ENCODE measurements around the gene UFD1. TPM values are rescaled to one million over a fixed set of nuclear protein-coding genes. Genes with fewer than 3 reads are reported as not detected.

UFD1 gene
- total RNA-seq, 2 donors from 2014 or later: 76.3 to 79.2 TPM

- H3K36me3 Mint-ChIP-seq (ENCODE audit: low read depth): no peaks in the 10 kb centered on the region
- H3K4me1 Mint-ChIP-seq: peaks cover 59% of the 10 kb centered on the region
- DNase-seq (no peak), ATAC-seq (peak; percentile 91)
- peak overlapping the region; percentile 68 for H3K4me3 Mint-ChIP-seq
- H3K9me3 ChIP-seq (ENCODE audit: control insufficient read depth, low read length, poor library complexity, severe bottlenecking): no peaks in the 10 kb centered on the region
- H3K27me3 Mint-ChIP-seq: no peaks in the 10 kb centered on the region
- peak overlapping the region; percentile 96 for H3K27ac Mint-ChIP-seq
These were observed 59.4 kb downstream of the UFD1 start for GRCh38 chr22:19419464-19420178.

DNA sequence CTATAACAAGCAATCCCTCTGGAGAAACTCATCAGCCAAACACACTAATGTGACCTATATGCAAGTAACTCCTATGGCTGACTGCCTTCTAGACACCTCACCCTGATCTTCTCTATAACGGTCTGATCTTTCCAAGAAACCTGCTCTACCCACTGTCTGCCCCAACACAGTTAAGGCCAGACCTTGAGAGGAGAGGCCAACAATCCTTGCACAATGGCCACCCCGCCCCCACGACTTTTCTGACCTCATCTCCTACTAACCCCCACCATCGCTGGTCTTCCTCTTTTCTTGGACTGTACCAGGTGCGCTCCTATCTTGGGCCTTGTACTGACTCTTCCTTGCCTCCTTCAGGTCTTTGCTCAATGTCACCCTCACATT is 59.9 kb downstream of the UFD1 start:
- Mint-ChIP-seq H3K27me3 (no peaks in the 10 kb centered on the region), H3K36me3 (ENCODE audit: low read depth) (no peaks in the 10 kb centered on the region), H3K4me3 (peak overlapping the region; percentile 68), H3K4me1 (peaks cover 58% of the 10 kb centered on the region), H3K27ac (peak overlapping the region; percentile 96)
- no peak for ATAC-seq
- H3K9me3 ChIP-seq (ENCODE audit: control insufficient read depth, low read length, poor library complexity, severe bottlenecking): no peaks in the 10 kb centered on the region
- DNase-seq: no peak

- ATAC-seq: no peak
- DNase-seq: no peak
- no peak overlapping the region for H3K27ac Mint-ChIP-seq
- peaks cover 20% of the 10 kb centered on the region for H3K4me1 Mint-ChIP-seq
- H3K36me3 Mint-ChIP-seq (ENCODE audit: low read depth): no peaks in the 10 kb centered on the region
- H3K4me3 Mint-ChIP-seq: peak overlapping the region; percentile 57
- no peaks in the 10 kb centered on the region for H3K27me3 Mint-ChIP-seq
- H3K9me3 ChIP-seq (ENCODE audit: control insufficient read depth, low read length, poor library complexity, severe bottlenecking): no peaks in the 10 kb centered on the region
These were observed 66.1 kb downstream of the UFD1 start for GRCh38 chr22:19412923-19413322.

GRCh38 chr22:19412478-19412877 is 66.5 kb downstream of the UFD1 start:
- no peak for ATAC-seq
- no peak overlapping the region for H3K27ac Mint-ChIP-seq
- no peaks in the 10 kb centered on the region for H3K36me3 Mint-ChIP-seq (ENCODE audit: low read depth)

GRCh38 chr22:19411690-19412045 is 67.3 kb downstream of the UFD1 start:
- H3K36me3 Mint-ChIP-seq (ENCODE audit: low read depth): no peaks in the 10 kb centered on the region
- H3K4me3 Mint-ChIP-seq: no peak overlapping the region
- DNase-seq: no peak
- H3K27ac Mint-ChIP-seq: no peak overlapping the region
- no peak for ATAC-seq
- no peaks in the 10 kb centered on the region for H3K27me3 Mint-ChIP-seq
- H3K4me1 Mint-ChIP-seq: peaks cover 15% of the 10 kb centered on the region
- H3K9me3 ChIP-seq (ENCODE audit: control insufficient read depth, low read length, poor library complexity, severe bottlenecking): no peaks in the 10 kb centered on the region

More at GRCh38 chr22:19412478-19412877, 66.5 kb downstream of the UFD1 start:
- Mint-ChIP-seq H3K4me1 (peaks cover 18% of the 10 kb centered on the region), H3K27me3 (no peaks in the 10 kb centered on the region), H3K4me3 (no peak overlapping the region)
- DNase-seq: no peak
- H3K9me3 ChIP-seq (ENCODE audit: control insufficient read depth, low read length, poor library complexity, severe bottlenecking): no peaks in the 10 kb centered on the region

DNA sequence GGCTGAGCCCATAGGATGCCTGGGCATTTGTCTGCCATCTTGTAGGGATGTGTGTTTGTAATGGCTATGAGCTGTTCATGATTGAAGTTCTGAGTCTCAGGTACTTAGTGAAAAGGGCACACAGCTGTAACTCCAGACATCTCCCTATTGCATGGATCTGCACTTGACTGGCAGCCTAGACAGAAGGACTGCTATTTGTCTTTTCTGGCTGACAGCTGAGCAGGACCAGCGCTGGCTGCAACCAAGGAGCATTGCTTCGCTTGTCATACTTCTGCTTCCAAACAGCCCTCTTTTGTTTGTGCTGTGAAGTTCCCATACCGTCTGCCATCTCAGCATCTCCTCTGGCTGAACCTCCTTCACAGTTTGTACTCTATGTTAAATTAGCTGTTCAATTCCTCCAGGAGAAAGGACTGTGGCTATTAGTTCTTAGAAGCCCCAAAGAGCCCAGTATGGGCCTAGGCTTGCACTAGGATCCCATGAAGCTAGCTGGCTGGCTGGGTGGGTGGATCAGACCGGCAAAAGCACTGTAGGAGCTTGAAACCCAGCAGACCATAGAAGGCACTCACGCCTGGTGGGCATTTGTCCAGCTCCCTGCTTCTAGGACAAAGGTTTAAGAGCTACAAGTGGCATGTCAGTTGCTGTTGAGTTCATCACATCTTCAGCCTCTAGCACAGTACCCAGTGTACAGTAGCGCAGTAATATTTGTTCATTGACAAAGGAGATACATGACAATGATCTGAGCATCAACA is 67.9 kb downstream of the UFD1 start:
- no peaks in the 10 kb centered on the region for H3K36me3 Mint-ChIP-seq (ENCODE audit: low read depth)
- no peak overlapping the region for H3K4me3 Mint-ChIP-seq
- ATAC-seq (no peak), DNase-seq (no peak)
- H3K27me3 Mint-ChIP-seq: no peaks in the 10 kb centered on the region
- no peak overlapping the region for H3K27ac Mint-ChIP-seq
- peaks cover 15% of the 10 kb centered on the region for H3K4me1 Mint-ChIP-seq
- no peaks in the 10 kb centered on the region for H3K9me3 ChIP-seq (ENCODE audit: control insufficient read depth, low read length, poor library complexity, severe bottlenecking)

DNA sequence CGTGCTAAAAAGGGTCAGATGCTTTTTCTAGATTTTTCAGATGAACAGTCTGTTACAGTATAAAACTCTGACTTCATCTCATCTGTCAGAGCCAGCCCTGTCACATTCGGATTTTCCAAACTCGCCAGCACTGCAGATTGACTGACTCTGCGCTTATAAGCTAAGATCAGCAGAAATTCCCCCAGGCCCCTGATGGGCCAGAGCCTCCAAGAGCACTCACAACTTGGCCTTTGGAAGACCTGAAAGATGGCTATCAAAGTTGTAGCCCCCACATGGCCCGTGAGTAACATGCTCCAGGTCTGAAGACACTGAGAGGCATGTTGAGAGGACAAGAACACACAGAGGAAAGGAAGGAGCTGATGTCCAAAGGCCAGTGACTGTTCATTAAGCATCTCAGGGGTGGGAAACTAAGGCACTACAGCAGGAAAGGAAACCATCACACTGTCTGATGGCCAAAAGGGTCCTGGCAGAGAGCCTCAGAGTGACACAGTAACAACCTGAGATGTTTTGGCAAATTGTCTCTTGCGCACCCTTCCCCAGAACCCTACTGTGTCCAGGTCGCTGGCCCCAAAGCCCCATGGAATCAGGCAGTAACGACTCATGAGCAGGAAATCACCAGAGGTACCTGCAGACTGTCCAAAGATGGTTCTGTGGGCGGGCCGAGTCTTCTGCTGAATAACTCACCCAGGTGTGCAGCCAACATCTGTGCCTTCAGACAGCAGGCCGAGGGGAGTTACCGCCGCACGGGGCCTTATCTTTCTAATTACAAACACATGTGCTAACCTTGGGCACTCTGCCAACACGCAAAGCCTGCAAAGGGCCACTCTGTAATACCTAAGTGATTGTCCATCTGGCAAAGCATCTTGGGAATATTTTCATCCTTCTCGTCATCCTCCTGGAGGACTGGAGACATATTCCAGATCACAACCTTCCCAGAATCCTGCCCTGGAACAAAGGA is 71.1 kb downstream of the UFD1 start:
- no peaks in the 10 kb centered on the region for H3K9me3 ChIP-seq (ENCODE audit: control insufficient read depth, low read length, poor library complexity, severe bottlenecking)
- Mint-ChIP-seq H3K4me1 (peaks cover 12% of the 10 kb centered on the region), H3K27me3 (no peaks in the 10 kb centered on the region), H3K4me3 (no peak overlapping the region), H3K27ac (no peak overlapping the region), H3K36me3 (ENCODE audit: low read depth) (peaks cover 5% of the 10 kb centered on the region)
- no peak for DNase-seq
- ATAC-seq: no peak

DNA sequence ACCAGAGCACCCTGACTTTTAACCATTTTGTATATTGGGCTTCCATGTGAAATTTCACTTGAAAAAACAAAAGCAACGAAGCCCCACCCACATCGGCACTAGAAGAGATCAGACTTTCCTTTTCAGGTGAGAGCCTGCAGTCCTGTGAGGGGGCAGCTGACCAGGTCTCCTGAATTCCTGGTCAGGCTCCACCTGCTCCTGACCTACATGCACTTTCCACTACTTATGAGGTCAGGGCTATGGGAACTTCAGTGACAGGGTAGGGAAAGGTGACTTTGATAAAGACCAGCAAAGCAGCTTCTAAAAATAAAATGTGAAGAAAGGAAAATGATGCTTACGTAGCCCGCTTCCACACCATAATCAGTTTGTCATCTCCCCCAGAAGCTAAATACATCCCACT is 72.1 kb downstream of the UFD1 start:
- Mint-ChIP-seq H3K4me3 (no peak overlapping the region), H3K27me3 (no peaks in the 10 kb centered on the region), H3K4me1 (peaks cover 10% of the 10 kb centered on the region), H3K36me3 (ENCODE audit: low read depth) (peaks cover 7% of the 10 kb centered on the region), H3K27ac (no peak overlapping the region)
- ATAC-seq (no peak), DNase-seq (no peak)
- no peaks in the 10 kb centered on the region for H3K9me3 ChIP-seq (ENCODE audit: control insufficient read depth, low read length, poor library complexity, severe bottlenecking)

DNA sequence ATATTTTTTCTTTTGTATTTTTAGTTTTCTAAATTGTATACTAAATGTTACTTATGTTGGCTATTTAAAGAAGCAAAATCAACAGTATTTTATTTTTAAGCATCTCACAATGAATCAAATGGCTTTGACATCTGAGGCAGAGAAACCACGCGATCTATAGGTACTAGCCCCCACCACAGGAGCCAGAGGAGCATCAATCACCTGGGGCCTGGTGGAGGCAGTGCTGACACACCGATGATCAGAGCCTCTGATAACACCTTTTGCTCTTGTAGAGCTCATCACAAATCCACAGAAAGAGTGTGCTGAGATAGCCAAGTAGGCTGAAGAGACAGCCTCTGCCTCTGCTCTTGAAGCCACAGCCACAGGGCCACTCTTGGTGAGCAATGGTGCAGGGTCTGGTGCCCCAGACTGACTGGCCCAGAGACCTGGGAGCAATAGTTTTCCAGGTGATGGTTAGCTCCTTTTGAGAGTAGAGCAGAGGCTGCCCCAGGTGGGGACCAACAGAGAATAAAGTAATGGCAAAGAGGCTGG is 72.6 kb downstream of the UFD1 start:
- H3K4me1 Mint-ChIP-seq: peaks cover 13% of the 10 kb centered on the region
- no peak overlapping the region for H3K4me3 Mint-ChIP-seq
- H3K27ac Mint-ChIP-seq: no peak overlapping the region
- H3K27me3 Mint-ChIP-seq: no peaks in the 10 kb centered on the region
- DNase-seq (no peak), ATAC-seq (no peak)
- no peaks in the 10 kb centered on the region for H3K9me3 ChIP-seq (ENCODE audit: control insufficient read depth, low read length, poor library complexity, severe bottlenecking)
- H3K36me3 Mint-ChIP-seq (ENCODE audit: low read depth): peaks cover 9% of the 10 kb centered on the region

DNA sequence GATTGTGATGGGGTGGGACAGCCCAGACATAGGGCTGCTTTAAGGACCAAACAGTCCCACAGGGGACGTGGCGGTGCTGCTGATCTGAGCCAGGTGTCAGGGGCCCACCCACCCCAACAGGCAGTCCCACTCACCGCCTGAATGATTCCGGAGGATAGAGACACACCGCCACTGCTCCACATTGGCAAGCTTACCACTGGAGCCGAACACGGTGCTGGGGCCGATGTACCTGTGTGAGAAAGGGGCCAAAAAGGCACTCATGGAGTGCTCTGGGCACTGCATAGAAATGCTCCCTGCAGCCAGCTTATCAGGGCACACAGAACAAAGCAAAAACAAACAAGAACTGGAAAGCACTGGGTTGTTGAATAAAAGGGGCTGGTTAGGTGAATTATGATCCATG is 73.3 kb downstream of the UFD1 start:
- peaks cover 15% of the 10 kb centered on the region for H3K36me3 Mint-ChIP-seq (ENCODE audit: low read depth)
- H3K27me3 Mint-ChIP-seq: no peaks in the 10 kb centered on the region
- peak overlapping the region; percentile 49 for H3K27ac Mint-ChIP-seq
- no peak overlapping the region for H3K4me3 Mint-ChIP-seq
- peaks cover 20% of the 10 kb centered on the region for H3K4me1 Mint-ChIP-seq
- ATAC-seq (no peak), DNase-seq (no peak)
- no peaks in the 10 kb centered on the region for H3K9me3 ChIP-seq (ENCODE audit: control insufficient read depth, low read length, poor library complexity, severe bottlenecking)

- H3K27ac Mint-ChIP-seq: no peak overlapping the region
These were observed 73.9 kb downstream of the UFD1 start for GRCh38 chr22:19405133-19405532.

DNA sequence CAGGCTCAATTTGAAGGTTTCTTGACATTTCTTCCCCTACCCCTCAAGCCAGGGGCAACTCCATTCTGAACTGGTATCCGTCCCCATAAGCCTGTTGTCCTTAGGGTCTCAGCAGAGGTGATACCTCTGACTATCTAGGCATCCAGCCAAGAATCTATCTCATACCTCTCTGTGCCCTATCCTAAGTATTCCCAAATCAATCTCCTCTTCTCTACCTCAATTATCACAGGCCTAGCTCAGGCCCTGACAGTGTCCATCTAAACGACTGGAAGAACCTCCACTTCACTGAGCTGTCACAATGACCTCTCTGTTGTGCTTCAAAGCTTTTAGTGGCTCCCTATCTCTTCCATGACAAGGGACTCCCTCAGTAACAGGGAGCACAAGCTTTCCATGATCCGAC is 74.3 kb downstream of the UFD1 start:
- H3K27me3 Mint-ChIP-seq: no peaks in the 10 kb centered on the region
- H3K4me3 Mint-ChIP-seq: peak overlapping the region; percentile 31
- ATAC-seq (no peak), DNase-seq (no peak)
- no peaks in the 10 kb centered on the region for H3K9me3 ChIP-seq (ENCODE audit: control insufficient read depth, low read length, poor library complexity, severe bottlenecking)
- no peak overlapping the region for H3K27ac Mint-ChIP-seq
- peaks cover 21% of the 10 kb centered on the region for H3K4me1 Mint-ChIP-seq
- peaks cover 15% of the 10 kb centered on the region for H3K36me3 Mint-ChIP-seq (ENCODE audit: low read depth)

More at GRCh38 chr22:19405133-19405532, 73.9 kb downstream of the UFD1 start:
- H3K36me3 Mint-ChIP-seq (ENCODE audit: low read depth): peaks cover 15% of the 10 kb centered on the region
- H3K4me3 Mint-ChIP-seq: peak overlapping the region; percentile 31
- H3K9me3 ChIP-seq (ENCODE audit: control insufficient read depth, low read length, poor library complexity, severe bottlenecking): no peaks in the 10 kb centered on the region
- ATAC-seq (no peak), DNase-seq (no peak)
- H3K27me3 Mint-ChIP-seq: no peaks in the 10 kb centered on the region
- H3K4me1 Mint-ChIP-seq: peaks cover 21% of the 10 kb centered on the region
